ENCODE measurements around the gene FCSK. TPM values are rescaled to one million over a fixed set of nuclear protein-coding genes. Genes with fewer than 3 reads are reported as not detected.
"Not testable (repeated sequence)": the region's sequence is repeated elsewhere in the genome, so short reads cannot be mapped to it uniquely, and the experiment has no call there.

The FCSK gene
- 10 to 100 TPM; 12.1 to 65.3 (median 22.9) TPM for total RNA-seq

DNA sequence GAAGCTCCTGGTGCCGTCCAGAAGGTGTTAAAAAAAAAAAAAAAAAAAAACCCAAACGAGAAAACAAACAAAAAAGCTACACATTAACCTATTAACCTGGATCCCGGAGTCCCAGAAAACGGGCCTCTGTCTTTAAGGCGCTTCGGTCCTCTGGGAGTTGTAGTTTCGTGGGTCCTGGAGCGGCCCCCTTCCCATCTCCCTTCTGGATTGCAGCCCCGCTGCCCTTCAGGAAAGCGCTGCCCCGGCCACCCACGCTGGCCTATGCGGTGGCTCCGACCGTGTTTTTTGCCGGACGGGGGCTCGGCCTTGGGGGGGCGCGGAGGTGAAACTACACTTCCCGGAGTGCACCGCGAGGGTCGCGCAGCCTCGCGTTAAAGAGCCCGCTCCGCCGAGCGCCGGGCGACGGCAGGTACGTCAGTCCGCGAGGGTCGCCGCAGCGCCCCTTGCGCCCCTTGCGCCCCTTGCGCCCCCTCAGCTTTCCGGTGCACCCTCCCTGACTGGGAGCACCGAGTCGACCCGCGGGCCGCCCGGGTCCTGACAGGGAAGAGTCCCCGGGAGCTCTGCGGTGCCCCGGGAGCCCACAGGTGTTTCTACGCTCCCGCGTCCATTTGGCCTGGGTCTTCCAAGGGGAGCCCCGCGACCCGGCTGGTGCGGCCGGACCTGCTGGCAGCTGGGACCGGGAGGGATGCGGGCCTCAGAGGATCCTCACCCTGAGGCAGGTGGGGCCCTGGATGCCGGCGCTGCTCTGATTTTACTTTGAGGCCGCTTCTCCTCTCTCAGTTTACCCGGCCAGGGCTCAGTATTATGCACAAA is at the start of gene FCSK:
TSS of gene FCSK (plus strand) at position 374 of the 813 bp plus-strand sequence. CDS start 8,596 bp downstream, outside the sequence.
- peak; percentile 65 to 71 for DNase-seq
- Histone ChIP-seq H3K4me1 (peaks cover 0 to 4% of the 10 kb centered on the region in 2 donors), H3K36me3 (no peaks in the 10 kb centered on the region), H3K27me3 (no peaks in the 10 kb centered on the region), H3K4me3 (peak within 1 kb of the TSS; percentile 79 to 83), H3K27ac (peak within 1 kb of the TSS; percentile 93 to 96), H3K9me3 (no peaks in the 10 kb centered on the region)
- intact Hi-C loops (cut with DNase I; ENCODE audit: low total_unique reads): no loop called here
- TF ChIP-seq POLR2A (IDR thresholded peaks at IDR 0.05): peak in 1 of 2 donors; percentile 37
- TF ChIP-seq, protein P1, sequence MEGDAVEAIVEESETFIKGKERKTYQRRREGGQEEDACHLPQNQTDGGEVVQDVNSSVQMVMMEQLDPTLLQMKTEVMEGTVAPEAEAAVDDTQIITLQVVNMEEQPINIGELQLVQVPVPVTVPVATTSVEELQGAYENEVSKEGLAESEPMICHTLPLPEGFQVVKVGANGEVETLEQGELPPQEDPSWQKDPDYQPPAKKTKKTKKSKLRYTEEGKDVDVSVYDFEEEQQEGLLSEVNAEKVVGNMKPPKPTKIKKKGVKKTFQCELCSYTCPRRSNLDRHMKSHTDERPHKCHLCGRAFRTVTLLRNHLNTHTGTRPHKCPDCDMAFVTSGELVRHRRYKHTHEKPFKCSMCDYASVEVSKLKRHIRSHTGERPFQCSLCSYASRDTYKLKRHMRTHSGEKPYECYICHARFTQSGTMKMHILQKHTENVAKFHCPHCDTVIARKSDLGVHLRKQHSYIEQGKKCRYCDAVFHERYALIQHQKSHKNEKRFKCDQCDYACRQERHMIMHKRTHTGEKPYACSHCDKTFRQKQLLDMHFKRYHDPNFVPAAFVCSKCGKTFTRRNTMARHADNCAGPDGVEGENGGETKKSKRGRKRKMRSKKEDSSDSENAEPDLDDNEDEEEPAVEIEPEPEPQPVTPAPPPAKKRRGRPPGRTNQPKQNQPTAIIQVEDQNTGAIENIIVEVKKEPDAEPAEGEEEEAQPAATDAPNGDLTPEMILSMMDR (IDR thresholded peaks at IDR 0.05): no peak

- H3K4me1 ChIP-seq; H3K9me3 ChIP-seq; H3K36me3 ChIP-seq; H3K4me3 ChIP-seq; H3K27me3 ChIP-seq; intact Hi-C loops (cut with DNase I; ENCODE audit: low total_unique reads); H3K27ac ChIP-seq; DNase-seq: not testable (repeated sequence)
Observed at GRCh38 chr16:70406104-70406503, 48.3 kb upstream of the FCSK start.

GRCh38 chr16:70407811-70408274 is 46.6 kb upstream of the FCSK start:
- Histone ChIP-seq H3K36me3 (no peaks in the 10 kb centered on the region), H3K4me1 (no peaks in the 10 kb centered on the region), H3K27me3 (no peaks in the 10 kb centered on the region), H3K4me3 (no peak overlapping the region), H3K9me3 (no peaks in the 10 kb centered on the region), H3K27ac (no peak overlapping the region)
- DNase-seq: no peak
- intact Hi-C loops (cut with DNase I; ENCODE audit: low total_unique reads): no loop called here
- no peak for TF ChIP-seq POLR2A (IDR thresholded peaks at IDR 0.05)
- TF ChIP-seq, protein P1 (IDR thresholded peaks at IDR 0.05): no peak

GRCh38 chr16:70410734-70411133 is 43.7 kb upstream of the FCSK start:
- H3K27me3 ChIP-seq: no peaks in the 10 kb centered on the region

GRCh38 chr16:70412385-70412784 is 42.0 kb upstream of the FCSK start:
- TF ChIP-seq, protein P1 (IDR thresholded peaks at IDR 0.05): no peak
- no peak for TF ChIP-seq POLR2A (IDR thresholded peaks at IDR 0.05)

More at GRCh38 chr16:70410734-70411133, 43.7 kb upstream of the FCSK start:
- H3K36me3 ChIP-seq: no peaks in the 10 kb centered on the region
- no peak for DNase-seq
- no peak overlapping the region for H3K27ac ChIP-seq
- intact Hi-C loops (cut with DNase I; ENCODE audit: low total_unique reads): no loop called here
- H3K9me3 ChIP-seq: no peaks in the 10 kb centered on the region
- TF ChIP-seq POLR2A (IDR thresholded peaks at IDR 0.05): no peak
- TF ChIP-seq, protein P1 (IDR thresholded peaks at IDR 0.05): no peak
- no peaks in the 10 kb centered on the region for H3K4me1 ChIP-seq
- no peak overlapping the region for H3K4me3 ChIP-seq

DNA sequence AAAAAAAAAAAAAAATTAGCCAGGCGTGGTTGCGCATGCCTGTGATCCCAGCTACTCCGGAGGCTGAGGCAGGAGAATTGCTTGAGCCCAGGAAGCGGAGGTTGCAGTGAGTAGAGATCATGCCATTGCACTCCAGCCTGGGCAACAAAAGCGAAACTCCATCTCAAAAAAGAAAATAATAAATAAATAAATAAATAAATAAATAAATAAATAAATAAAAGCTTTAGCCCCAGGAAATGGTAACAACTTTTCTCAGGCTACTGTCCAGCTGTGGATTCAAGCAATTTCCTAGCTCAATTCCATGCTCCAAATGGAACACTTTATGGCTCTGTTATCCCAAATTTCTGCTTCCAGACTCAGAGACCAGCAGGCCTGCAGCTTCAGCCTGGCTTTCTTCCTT is 40.8 kb upstream of the FCSK start:
- H3K27me3 ChIP-seq; H3K9me3 ChIP-seq; H3K36me3 ChIP-seq; H3K27ac ChIP-seq; H3K4me3 ChIP-seq; intact Hi-C loops (cut with DNase I; ENCODE audit: low total_unique reads); H3K4me1 ChIP-seq; DNase-seq: not testable (repeated sequence)

More at GRCh38 chr16:70412385-70412784, 42.0 kb upstream of the FCSK start:
- no peak for DNase-seq
- Histone ChIP-seq H3K9me3 (no peaks in the 10 kb centered on the region), H3K4me1 (no peaks in the 10 kb centered on the region), H3K27ac (no peak overlapping the region), H3K27me3 (no peaks in the 10 kb centered on the region), H3K36me3 (no peaks in the 10 kb centered on the region), H3K4me3 (no peak overlapping the region)
- intact Hi-C loops (cut with DNase I; ENCODE audit: low total_unique reads): no loop called here

Data from uterus (tissue), 4 donors.